Kidney (tissue), 14 donors: Measurements from ENCODE around the gene CFB. TPM values are rescaled to one million over a fixed set of nuclear protein-coding genes. Genes with fewer than 3 reads are reported as not detected.
"Not testable (repeated sequence)": the region's sequence is repeated elsewhere in the genome, so short reads cannot be mapped to it uniquely, and the experiment has no call there.

ENCODE experiments used
- DNase-seq, 5 donors: peaks; one replicate each; pipeline ENCODE4 v3.0.0-alpha.2; 2013 to 2020
- FAIRE-seq: peaks from 2 replicates; lab custom pipeline; 2012; peaks lifted over from hg19 to GRCh38; lab: Jason Lieb, UNC
- H3K27ac ChIP-seq, 2 donors: one replicate each; pipeline ENCODE4 v1.7.0; 2013; ENCODE audit warnings: low read depth in 2 of 2, low read length in 2 of 2, inconsistent platforms in 1 of 2
- H3K27me3 ChIP-seq: one replicate; pipeline ENCODE4 v1.7.1; 2013; ENCODE audit warnings: low read length, inconsistent platforms; ENCODE audit not compliant: control insufficient read depth, insufficient read depth
- H3K36me3 ChIP-seq, 3 donors: one replicate each; pipeline versions ENCODE4 v1.7.0 to v1.7.1; 2013; ENCODE audit warnings: low read length in 3 of 3, control low read depth in 1 of 3, inconsistent platforms in 1 of 3; ENCODE audit not compliant: insufficient read depth in 3 of 3, control insufficient read depth in 2 of 3
- H3K4me1 ChIP-seq, 3 donors: one replicate each; pipeline versions ENCODE4 v1.7.0 to v1.7.1; 2013; ENCODE audit warnings: low read length in 3 of 3, inconsistent platforms in 1 of 3, low read depth in 1 of 3; ENCODE audit not compliant: control insufficient read depth in 2 of 3, insufficient read depth in 2 of 3
- H3K4me3 ChIP-seq, 3 donors: one replicate each; pipeline versions ENCODE4 v1.7.0 to v1.8.1; 2013; ENCODE audit warnings: low read length in 3 of 3, control low read depth in 1 of 3, inconsistent platforms in 1 of 3
- H3K9ac ChIP-seq, 3 donors: one replicate each; pipeline versions ENCODE4 v1.7.0 to v1.7.1; 2013; ENCODE audit warnings: low read length in 3 of 3, control low read depth in 1 of 3, inconsistent platforms in 1 of 3
- H3K9me3 ChIP-seq, 3 donors: one replicate each; pipeline versions ENCODE4 v1.7.0 to v1.7.1; 2013; ENCODE audit warnings: low read length in 3 of 3, control low read depth in 1 of 3, inconsistent platforms in 1 of 3; ENCODE audit not compliant: control insufficient read depth in 2 of 3, insufficient read depth in 1 of 3
- CTCF ChIP-seq: IDR thresholded peaks from 3 replicates; pipeline ENCODE4 v1.5.1; 2012; ENCODE audit warnings: mild to moderate bottlenecking, moderate library complexity, borderline replicate concordance; ENCODE audit not compliant: insufficient read depth; ENCODE audit errors: extremely low read depth
- intact Hi-C: fragments of 100-400 bp; cut with DNase I; formaldehyde crosslinking; loops from one replicate; pipeline ENCODE4 v1.11.1; 2022
- polyA plus RNA-seq: library from polyadenylated mRNA; stranded (reverse); fragments of 350-450 nt; fragmentation: Illumina TruSeq; extraction: RNeasy Lipid Tissue Mini Kit (QIAGEN cat#74804); gene quantifications from one replicate; pipeline ENCODE4 v1.2.3, GENCODE V29; 2014; ENCODE audit warnings: low read depth, low replicate concordance; ENCODE audit not compliant: insufficient read depth
- total RNA-seq: library from RNA; stranded (reverse); fragmentation: NEBNext Ultra II Directional; extraction: Animal tissue kit (Norgen Biotek cat#: 25700); gene quantifications from one replicate; pipeline ENCODE4 v1.2.1, GENCODE V29; 2021
- donor health status: control.
- donor health status: control.
- donor health status: control.
- donor health status: control.
- donor health status: control.
- donor health status: DM: yes; HTN: yes; CAD: no.
- donor health status: Normal renal cell carcinoma (clear cell type).

CFB gene
- total and polyA plus RNA-seq, 2 donors from 2014 or later = 154 to 200 TPM

- no peak for TF ChIP-seq CTCF
- H3K36me3 ChIP-seq = peaks cover 0 to 5% (median 0%) of the 10 kb centered on the region in 3 donors
- H3K27me3 ChIP-seq = no peaks in the 10 kb centered on the region
- H3K4me3 ChIP-seq = no peak overlapping the region
- intact Hi-C loops = no loop called here
- DNase-seq = peak in 1 of 5 donors; percentile 22
- FAIRE-seq = no peak
- peak overlapping the region in 1 of 2 donors; percentile 41 for H3K27ac ChIP-seq
- no peak overlapping the region for H3K9ac ChIP-seq
- peaks cover 0 to 2% (median 0%) of the 10 kb centered on the region in 3 donors for H3K4me1 ChIP-seq
- H3K9me3 ChIP-seq = no peaks in the 10 kb centered on the region
These were observed 32.9 kb downstream of the CFB start for GRCh38 chr6:31978831-31979230.

GRCh38 chr6:31979238-31979898 lies 33.5 kb downstream of the CFB start:
- Histone ChIP-seq H3K9me3 (no peaks in the 10 kb centered on the region), H3K4me3 (no peak overlapping the region), H3K9ac (no peak overlapping the region), H3K27ac (peak overlapping the region in 1 of 2 donors; percentile 83), H3K4me1 (peaks cover 0 to 2% (median 0%) of the 10 kb centered on the region in 3 donors), H3K36me3 (peaks cover 0 to 5% (median 0%) of the 10 kb centered on the region in 3 donors), H3K27me3 (no peaks in the 10 kb centered on the region)
- intact Hi-C loops = no loop called here
- DNase-seq (no peak), FAIRE-seq (no peak)
- no peak for TF ChIP-seq CTCF

GRCh38 chr6:31980195-31980876 lies 34.4 kb downstream of the CFB start:
- FAIRE-seq, H3K36me3 ChIP-seq, H3K27me3 ChIP-seq, intact Hi-C loops, H3K4me1 ChIP-seq, H3K4me3 ChIP-seq, H3K9ac ChIP-seq, H3K9me3 ChIP-seq: not testable (repeated sequence)
- DNase-seq = peak in 1 of 5 donors; percentile 1
- peak overlapping the region in 1 of 2 donors; percentile 83 for H3K27ac ChIP-seq

- H3K9me3 ChIP-seq, FAIRE-seq, intact Hi-C loops, H3K9ac ChIP-seq, H3K27ac ChIP-seq, H3K4me1 ChIP-seq, DNase-seq, H3K36me3 ChIP-seq, H3K27me3 ChIP-seq, H3K4me3 ChIP-seq: not testable (repeated sequence)
These were observed 35.1 kb downstream of the CFB start for GRCh38 chr6:31980998-31981397.

GRCh38 chr6:31981744-31982143 lies 35.8 kb downstream of the CFB start, which contains the start of gene C4A:
C4A (plus strand) TSS chr6:31982057; CDS start chr6:31982108, 51 bp downstream.
- H3K4me3 ChIP-seq, H3K4me1 ChIP-seq, H3K9me3 ChIP-seq, H3K27ac ChIP-seq, DNase-seq, intact Hi-C loops, FAIRE-seq, H3K36me3 ChIP-seq, H3K27me3 ChIP-seq, H3K9ac ChIP-seq: not testable (repeated sequence)

GRCh38 chr6:31989363-31989762 lies 43.5 kb downstream of the CFB start:
- H3K9ac ChIP-seq, FAIRE-seq, H3K36me3 ChIP-seq, H3K4me1 ChIP-seq, H3K9me3 ChIP-seq, intact Hi-C loops, H3K27ac ChIP-seq, DNase-seq, H3K27me3 ChIP-seq, H3K4me3 ChIP-seq: not testable (repeated sequence)
